IMR-90 (cell line): Measurements from ENCODE around the gene GOLGA6L9. TPM values are rescaled to one million over a fixed set of nuclear protein-coding genes. Genes with fewer than 3 reads are reported as not detected.
"Not testable (repeated sequence)": the region's sequence is repeated elsewhere in the genome, so short reads cannot be mapped to it uniquely, and the experiment has no call there.

Experiments
- ATAC-seq: fragments of 200-7000 bp; cut with Tn5 transposase; 2 replicates; pipeline ENCODE4 v1.9.1; 2020; ENCODE audit warnings: low read depth, mild to moderate bottlenecking, moderate library complexity
- BruUV-seq: library from RNA; stranded (reverse); fragments of 400-500 nt; replicated peaks from 2 replicates; lab custom pipeline; 2021; lab: Mats Ljungman, UMichigan
- CTCF ChIA-PET: fragments of 300-600 bp; formaldehyde crosslinking; extraction: SDS; loops from one replicate; lab custom pipeline; 2021; ENCODE audit warnings: antibody characterized with exemption; lab: Yijun Ruan, JAX
- POLR2A ChIA-PET: fragments of 300-600 bp; sonication (Branson Sonifier 250); formaldehyde crosslinking; loops from one replicate; lab custom pipeline; 2022; ENCODE audit warnings: antibody characterized with exemption; ENCODE audit not compliant: unreplicated experiment; lab: Charles Lee
- DNase-seq: peaks from one replicate; pipeline ENCODE4 v3.0.0; 2013
- H2AFZ ChIP-seq: replicated peaks from 2 replicates; pipeline ENCODE3; 2013; ENCODE audit warnings: low read length, mild to moderate bottlenecking; ENCODE audit not compliant: poor library complexity
- H2AK5ac ChIP-seq: 2 replicates; pipeline ENCODE4 v1.6.1; 2013; ENCODE audit warnings: low read depth, low read length, inconsistent platforms
- H2AK9ac ChIP-seq: replicated peaks from 2 replicates; pipeline ENCODE3; 2013; ENCODE audit warnings: mild to moderate bottlenecking, low read depth, low read length, moderate library complexity; ENCODE audit not compliant: poor library complexity
- H2BK120ac ChIP-seq: 2 replicates; pipeline ENCODE4 v1.6.1; 2013; ENCODE audit warnings: low read depth, low read length, inconsistent platforms
- H2BK15ac ChIP-seq: 3 replicates; pipeline ENCODE4 v1.6.1; 2013; ENCODE audit warnings: low read depth, low read length, inconsistent platforms
- H2BK20ac ChIP-seq: 2 replicates; pipeline ENCODE4 v1.6.1; 2013; ENCODE audit warnings: low read depth, mild to moderate bottlenecking, inconsistent platforms, low read length, moderate library complexity
- H2BK5ac ChIP-seq: 2 replicates; pipeline ENCODE4 v1.6.1; 2013; ENCODE audit warnings: mild to moderate bottlenecking, low read depth, low read length, inconsistent platforms; ENCODE audit not compliant: poor library complexity, severe bottlenecking
- H3K14ac ChIP-seq: replicated peaks from 2 replicates; pipeline ENCODE4 v1.6.1; 2013; ENCODE audit warnings: low read depth, low read length, inconsistent platforms
- H3K18ac ChIP-seq: 2 replicates; pipeline ENCODE4 v1.6.1; 2013; ENCODE audit warnings: low read depth, low read length, control low read depth
- H3K23ac ChIP-seq: 2 replicates; pipeline ENCODE4 v1.6.1; 2013; ENCODE audit warnings: low read depth, low read length, inconsistent platforms
- H3K27ac ChIP-seq: 2 replicates; pipeline ENCODE4 v1.5.1; 2013; ENCODE audit warnings: mild to moderate bottlenecking, control low read depth, low read length; ENCODE audit not compliant: insufficient read depth
- H3K27me3 ChIP-seq: 2 replicates; pipeline ENCODE4 v1.6.1; 2013; ENCODE audit warnings: low read length; ENCODE audit not compliant: control insufficient read depth, insufficient read depth
- H3K36me3 ChIP-seq: 2 replicates; pipeline ENCODE4 v1.6.1; 2013; ENCODE audit warnings: low read length, mixed read lengths; ENCODE audit not compliant: control insufficient read depth, insufficient read depth
- H3K4ac ChIP-seq: 2 replicates; pipeline ENCODE4 v1.6.1; 2013; ENCODE audit warnings: low read depth, low read length, inconsistent platforms
- H3K4me1 ChIP-seq: 2 replicates; pipeline ENCODE4 v1.6.1; 2013; ENCODE audit warnings: low read length, mixed read lengths; ENCODE audit not compliant: control insufficient read depth, insufficient read depth
- H3K4me2 ChIP-seq: 2 replicates; pipeline ENCODE4 v1.6.1; 2013; ENCODE audit warnings: low read depth, mild to moderate bottlenecking, control low read depth, low read length, moderate library complexity
- H3K4me3 ChIP-seq: 2 replicates; pipeline ENCODE4 v1.5.1; 2013; ENCODE audit warnings: low read depth, mild to moderate bottlenecking, control low read depth, low read length, moderate library complexity; ENCODE audit not compliant: insufficient read depth
- H3K56ac ChIP-seq: 2 replicates; pipeline ENCODE4 v1.6.1; 2013; ENCODE audit warnings: low read length, inconsistent platforms; ENCODE audit not compliant: insufficient read depth; ENCODE audit errors: extremely low read depth
- H3K79me1 ChIP-seq, 2 experiments: 2 replicates each; pipeline ENCODE4 v1.6.1; 2013; ENCODE audit warnings: low read length in 2 of 2, inconsistent platforms in 1 of 2, low read depth in 1 of 2
- H3K9ac ChIP-seq: 2 replicates; pipeline ENCODE4 v1.6.1; 2013; ENCODE audit warnings: low read depth, low read length, control low read depth
- H3K9me1 ChIP-seq: 2 replicates; pipeline ENCODE4 v1.6.1; 2013; ENCODE audit warnings: low read length, inconsistent platforms; ENCODE audit not compliant: insufficient read depth
- H3K9me3 ChIP-seq: 2 replicates; pipeline ENCODE4 v1.6.1; 2013; ENCODE audit warnings: low read length; ENCODE audit not compliant: control insufficient read depth, insufficient read depth
- H4K20me1 ChIP-seq: 2 replicates; pipeline ENCODE4 v1.6.1; 2013; ENCODE audit warnings: low read length, inconsistent platforms; ENCODE audit not compliant: insufficient read depth
- H4K5ac ChIP-seq: 2 replicates; pipeline ENCODE4 v1.6.1; 2013; ENCODE audit warnings: mild to moderate bottlenecking, low read depth, low read length, control low read depth
- H4K8ac ChIP-seq, 2 experiments: 2 replicates each; pipeline ENCODE4 v1.6.1; 2013; ENCODE audit warnings: low read depth in 2 of 2, low read length in 2 of 2, control low read depth in 1 of 2, inconsistent platforms in 1 of 2
- H4K91ac ChIP-seq: 2 replicates; pipeline ENCODE4 v1.6.1; 2013; ENCODE audit warnings: low read depth, low read length, inconsistent platforms; ENCODE audit not compliant: insufficient read depth
- BHLHE40 ChIP-seq: fragments of 150-350 bp; IDR thresholded peaks from 2 replicates; pipeline ENCODE4 v1.6.1; 2016; ENCODE audit warnings: mild to moderate bottlenecking, low read depth, low read length
- FOS ChIP-seq: fragments of 150-350 bp; IDR thresholded peaks from 2 replicates; pipeline ENCODE4 v1.6.1; 2016; ENCODE audit warnings: low read depth, low read length
- MAFK ChIP-seq: IDR thresholded peaks from 2 replicates; pipeline ENCODE4 v1.6.1; 2012; ENCODE audit warnings: low read depth, low read length, improper control_type of control experiment
- NFE2L2 ChIP-seq: fragments of 150-350 bp; IDR thresholded peaks from 2 replicates; pipeline ENCODE4 v1.6.1; 2016; ENCODE audit warnings: low read depth, mild to moderate bottlenecking, low read length
- USF2 ChIP-seq: fragments of 150-350 bp; IDR thresholded peaks from 2 replicates; pipeline ENCODE4 v1.6.1; 2017; ENCODE audit warnings: mild to moderate bottlenecking, antibody characterized with exemption, low read length, low read depth
- WGBS, 2 experiments: methylation state at CpG; one replicate each; pipeline versions ENCODE4 v1.1.5 to v1.1.7; 2013; ENCODE audit warnings: missing lambda C conversion rate in 2 of 2; ENCODE audit not compliant: insufficient read length in 1 of 2; ENCODE audit errors: extremely low coverage in 2 of 2; 5-methylcytosine and 5-hydroxymethylcytosine counted together
- dilution Hi-C: fragments of 300-500 bp; cut with HindIII; formaldehyde crosslinking; loops from one replicate; pipeline ENCODE4 v1.14.3; 2018; ENCODE audit warnings: low sequenced_read_pairs; ENCODE audit not compliant: unreplicated experiment
- in situ Hi-C: fragments of 300-500 bp; cut with MboI; formaldehyde crosslinking; loops from 3 replicates; pipeline ENCODE4 v1.14.3; 2019; ENCODE audit warnings: low sequenced_read_pairs, inconsistent platforms, mixed read lengths
- intact Hi-C: fragments of 100-400 bp; cut with micrococcal nuclease; formaldehyde crosslinking; loops from 2 replicates; pipeline ENCODE4 v1.10.0; 2022
- polyA plus RNA-seq, 3 experiments: library from polyadenylated mRNA; depleted of rRNA; stranded (reverse); fragments of >200 nt; gene quantifications; 2 replicates each; pipeline ENCODE4 v1.2.3, GENCODE V29; 2012; ENCODE audit warnings: low replicate concordance in 1 of 3
- total RNA-seq: library from RNA; depleted of rRNA; stranded (reverse); fragments of >200 nt; gene quantifications from 2 replicates; pipeline ENCODE4 v1.2.3, GENCODE V29; 2012

GOLGA6L9 gene
- total and polyA plus RNA-seq, 2 of the 4 experiments (the other 2 are of a cell fraction), result 0.90 to 2.6 TPM

GRCh38 chr15:82393671-82394070, 35.9 kb upstream of the GOLGA6L9 start:
- dilution Hi-C loops (no loop called here), in situ Hi-C loops (no loop called here), intact Hi-C loops (no loop called here)
- Histone ChIP-seq H3K56ac (no peak overlapping the region), H3K9ac (no peak overlapping the region), H3K79me1 (peaks cover 8 to 23% of the 10 kb centered on the region in 2 experiments), H4K91ac (no peak overlapping the region), H2AFZ (no peak overlapping the region), H4K8ac (no peak overlapping the region), H3K4me3 (no peak overlapping the region), H3K27ac (no peak overlapping the region), H2AK9ac (no peak overlapping the region), H4K20me1 (no peaks in the 10 kb centered on the region), H3K9me3 (no peaks in the 10 kb centered on the region), H3K4me2 (no peak overlapping the region), H3K36me3 (no peaks in the 10 kb centered on the region), H2BK15ac (no peak overlapping the region), H3K14ac (no peak overlapping the region), H2BK20ac (no peak overlapping the region), H3K18ac (no peak overlapping the region), H3K4me1 (peaks cover 3% of the 10 kb centered on the region; the same call in 1 of the 2 replicates), H2AK5ac (no peak overlapping the region), H2BK5ac (no peak overlapping the region), H3K4ac (no peak overlapping the region), H4K5ac (no peak overlapping the region), H3K27me3 (no peaks in the 10 kb centered on the region), H2BK120ac (no peak overlapping the region), H3K9me1 (no peaks in the 10 kb centered on the region), H3K23ac (no peak overlapping the region)
- BruUV-seq, result no TSS peak
- CTCF ChIA-PET, result no interaction called here
- TF ChIP-seq USF2 (no peak), NFE2L2 (no peak), FOS (0 out of 2 replicates have a peak, but pooled peaks have one; percentile 2), BHLHE40 (0 out of 2 replicates have a peak, but pooled peaks have one; percentile 14), MAFK (no peak)
- POLR2A ChIA-PET, result no interaction called here
- DNase-seq (peak; percentile 72), ATAC-seq (no peak)
- WGBS, 2 experiments, result no CpG with 5 or more reads among the region's 4 CpGs

- H3K4ac ChIP-seq, dilution Hi-C loops, intact Hi-C loops, H2BK120ac ChIP-seq, ATAC-seq, H3K9ac ChIP-seq, H3K4me1 ChIP-seq, CTCF ChIA-PET, H2BK5ac ChIP-seq, H3K9me3 ChIP-seq, H2AFZ ChIP-seq, POLR2A ChIA-PET, H3K23ac ChIP-seq, H4K8ac ChIP-seq, H3K56ac ChIP-seq, H3K4me3 ChIP-seq, H3K27me3 ChIP-seq, H2AK9ac ChIP-seq, H2BK15ac ChIP-seq, H2AK5ac ChIP-seq, H4K20me1 ChIP-seq, DNase-seq, H3K27ac ChIP-seq, H2BK20ac ChIP-seq, in situ Hi-C loops, H3K36me3 ChIP-seq, H4K5ac ChIP-seq, H3K4me2 ChIP-seq, H3K18ac ChIP-seq, H3K9me1 ChIP-seq, H3K14ac ChIP-seq, H4K91ac ChIP-seq, BruUV-seq: not testable (repeated sequence)
- no CpG with 5 or more reads among the region's 4 CpGs for WGBS, 2 experiments
- peaks cover 7 to 20% of the 10 kb centered on the region in 2 experiments for H3K79me1 ChIP-seq
Observed at GRCh38 chr15:82395788-82396187, 33.8 kb upstream of the GOLGA6L9 start.
